ENCODE data around the gene NINJ2.

The NINJ2 gene

GRCh38 chr12:550473-551260, 112.6 kb downstream of the NINJ2 start:
- H3K4me3 ChIP-seq (ENCODE audit: low read depth, low read length), result no peak overlapping the region
- DNase-seq (ENCODE audit: low read depth), result no peak
- no peak for TF ChIP-seq CTCF (IDR thresholded peaks at IDR 0.05; ENCODE audit: insufficient read depth, low read depth, low read length, missing control alignments)

- no peak for TF ChIP-seq CTCF (IDR thresholded peaks at IDR 0.05; ENCODE audit: insufficient read depth, low read depth, low read length, missing control alignments)
- no peak overlapping the region for H3K4me3 ChIP-seq (ENCODE audit: low read depth, low read length)
- DNase-seq (ENCODE audit: low read depth), result no peak
Measured at GRCh38 chr12:549476-550082, 113.7 kb downstream of the NINJ2 start.

- H3K4me3 ChIP-seq (ENCODE audit: low read depth, low read length), result no peak overlapping the region
- TF ChIP-seq CTCF (IDR thresholded peaks at IDR 0.05; ENCODE audit: insufficient read depth, low read depth, low read length, missing control alignments), result no peak
- DNase-seq (ENCODE audit: low read depth), result no peak
Measured at GRCh38 chr12:547883-548470, 115.3 kb downstream of the NINJ2 start.

GRCh38 chr12:546920-547845, 116.1 kb downstream of the NINJ2 start:
- TF ChIP-seq CTCF (IDR thresholded peaks at IDR 0.05; ENCODE audit: insufficient read depth, low read depth, low read length, missing control alignments), result peak; percentile 99

GRCh38 chr12:546265-546919, 116.9 kb downstream of the NINJ2 start:
- DNase-seq (ENCODE audit: low read depth), result no peak
- no peak for TF ChIP-seq CTCF (IDR thresholded peaks at IDR 0.05; ENCODE audit: insufficient read depth, low read depth, low read length, missing control alignments)
- no peak overlapping the region for H3K4me3 ChIP-seq (ENCODE audit: low read depth, low read length)

More at GRCh38 chr12:546920-547845, 116.1 kb downstream of the NINJ2 start:
- peak; percentile 70 for DNase-seq (ENCODE audit: low read depth)
- no peak overlapping the region for H3K4me3 ChIP-seq (ENCODE audit: low read depth, low read length)

GRCh38 chr12:545835-546234, 117.4 kb downstream of the NINJ2 start:
- DNase-seq (ENCODE audit: low read depth), result no peak
- no peak overlapping the region for H3K4me3 ChIP-seq (ENCODE audit: low read depth, low read length)
- TF ChIP-seq CTCF (IDR thresholded peaks at IDR 0.05; ENCODE audit: insufficient read depth, low read depth, low read length, missing control alignments), result no peak
